ENCODE results near the gene GP2. TPM values are rescaled to one million over a fixed set of nuclear protein-coding genes. Genes with fewer than 3 reads are reported as not detected.

GP2 gene
- total RNA-seq: not detected in 2 replicates
- not detected in 2 replicates for polyA plus RNA-seq
- not detected in 2 replicates for polyA plus RNA-seq (2012)
- polyA minus RNA-seq (ENCODE audit: low replicate concordance): not detected in 2 replicates

DNA sequence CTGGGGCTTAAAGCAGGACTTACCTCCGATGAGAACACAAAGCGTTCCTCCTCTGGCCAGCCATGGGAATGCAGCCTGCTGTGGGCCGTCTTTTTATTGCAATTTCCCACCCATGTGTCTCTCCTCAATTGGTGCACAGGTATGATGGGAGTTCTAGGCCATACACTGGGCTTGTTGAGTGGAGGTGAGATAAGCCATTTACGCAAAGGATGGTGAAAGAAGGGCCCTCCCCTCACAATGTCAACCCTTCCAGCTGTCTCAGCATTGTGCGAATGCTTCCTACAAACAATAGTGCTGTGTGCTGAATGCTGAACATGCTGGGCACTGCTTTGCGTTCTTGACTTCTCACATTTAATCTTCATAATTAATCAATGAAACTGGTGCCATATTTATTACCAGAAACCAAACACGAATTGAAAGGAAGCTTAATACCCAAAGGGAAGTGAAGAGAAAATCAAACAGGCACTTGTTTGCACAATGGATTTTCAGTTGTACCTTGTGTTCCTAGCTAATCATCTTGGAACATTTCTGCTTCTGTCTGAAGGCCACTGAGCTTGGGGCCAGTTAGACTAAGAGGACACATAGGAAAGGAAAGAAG, at the start of gene GP2:
GP2 (minus strand) TSS at position 70 of the 598 bp plus-strand sequence. CDS start 1,082 bp downstream, outside the sequence.
- no peak within 1 kb of the TSS for H3K4me2 ChIP-seq (ENCODE audit: extremely low read depth, insufficient read depth, low read length)
- no peaks in the 10 kb centered on the region for H3K36me3 ChIP-seq (ENCODE audit: control insufficient read depth, insufficient read depth, low read length)
- H3K9ac ChIP-seq (ENCODE audit: insufficient read depth, low read length): no peak within 1 kb of the TSS
- TF ChIP-seq, protein P1, sequence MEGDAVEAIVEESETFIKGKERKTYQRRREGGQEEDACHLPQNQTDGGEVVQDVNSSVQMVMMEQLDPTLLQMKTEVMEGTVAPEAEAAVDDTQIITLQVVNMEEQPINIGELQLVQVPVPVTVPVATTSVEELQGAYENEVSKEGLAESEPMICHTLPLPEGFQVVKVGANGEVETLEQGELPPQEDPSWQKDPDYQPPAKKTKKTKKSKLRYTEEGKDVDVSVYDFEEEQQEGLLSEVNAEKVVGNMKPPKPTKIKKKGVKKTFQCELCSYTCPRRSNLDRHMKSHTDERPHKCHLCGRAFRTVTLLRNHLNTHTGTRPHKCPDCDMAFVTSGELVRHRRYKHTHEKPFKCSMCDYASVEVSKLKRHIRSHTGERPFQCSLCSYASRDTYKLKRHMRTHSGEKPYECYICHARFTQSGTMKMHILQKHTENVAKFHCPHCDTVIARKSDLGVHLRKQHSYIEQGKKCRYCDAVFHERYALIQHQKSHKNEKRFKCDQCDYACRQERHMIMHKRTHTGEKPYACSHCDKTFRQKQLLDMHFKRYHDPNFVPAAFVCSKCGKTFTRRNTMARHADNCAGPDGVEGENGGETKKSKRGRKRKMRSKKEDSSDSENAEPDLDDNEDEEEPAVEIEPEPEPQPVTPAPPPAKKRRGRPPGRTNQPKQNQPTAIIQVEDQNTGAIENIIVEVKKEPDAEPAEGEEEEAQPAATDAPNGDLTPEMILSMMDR (conservative IDR thresholded peaks at IDR 0.05 in 1 of 2, IDR thresholded peaks at IDR 0.05 in 1 of 2; ENCODE audit: low read depth in 1 of 2, low read length in 2 of 2): no peak
- TF ChIP-seq EZH2 (IDR thresholded peaks at IDR 0.05; ENCODE audit: low read length, missing control alignments): no peak
- H4K20me1 ChIP-seq (ENCODE audit: control insufficient read depth, extremely low read depth, insufficient read depth, low read length): no peaks in the 10 kb centered on the region
- H3K4me1 ChIP-seq (ENCODE audit: control insufficient read depth, extremely low read depth, insufficient read depth, low read length): no peaks in the 10 kb centered on the region
- no peak within 1 kb of the TSS for H3K4me3 ChIP-seq (replicated peaks in 1 of 4; ENCODE audit: control extremely low read depth in 1 of 4, insufficient read depth in 1 of 4, low read depth in 3 of 4, low read length in 4 of 4)
- DNase-seq (ENCODE audit: low read depth in 2 of 2): no peak
- no peak within 1 kb of the TSS for H3K27ac ChIP-seq (ENCODE audit: insufficient read depth, low read length)
- H3K9me3 ChIP-seq (ENCODE audit: control insufficient read depth, insufficient read depth, low read depth, low read length): no peaks in the 10 kb centered on the region
- H3K79me2 ChIP-seq (ENCODE audit: control insufficient read depth, insufficient read depth, low read length): no peaks in the 10 kb centered on the region
- H2AFZ ChIP-seq (ENCODE audit: low read length): no peak within 1 kb of the TSS
- no peaks in the 10 kb centered on the region for H3K27me3 ChIP-seq (ENCODE audit: control insufficient read depth, insufficient read depth, low read length)

GRCh38 chr16:20372701-20373100, 45.4 kb upstream of the GP2 start:
- Histone ChIP-seq H3K4me3 (replicated peaks in 1 of 4; ENCODE audit: control extremely low read depth in 1 of 4, insufficient read depth in 1 of 4, low read depth in 3 of 4, low read length in 4 of 4) (no peak overlapping the region), H3K9me3 (ENCODE audit: control insufficient read depth, insufficient read depth, low read depth, low read length) (no peaks in the 10 kb centered on the region), H3K4me1 (ENCODE audit: control insufficient read depth, extremely low read depth, insufficient read depth, low read length) (no peaks in the 10 kb centered on the region), H3K4me2 (ENCODE audit: extremely low read depth, insufficient read depth, low read length) (no peak overlapping the region), H3K9ac (ENCODE audit: insufficient read depth, low read length) (no peak overlapping the region), H4K20me1 (ENCODE audit: control insufficient read depth, extremely low read depth, insufficient read depth, low read length) (no peaks in the 10 kb centered on the region), H2AFZ (ENCODE audit: low read length) (no peak overlapping the region), H3K27me3 (ENCODE audit: control insufficient read depth, insufficient read depth, low read length) (no peaks in the 10 kb centered on the region), H3K79me2 (ENCODE audit: control insufficient read depth, insufficient read depth, low read length) (no peaks in the 10 kb centered on the region), H3K36me3 (ENCODE audit: control insufficient read depth, insufficient read depth, low read length) (no peaks in the 10 kb centered on the region), H3K27ac (ENCODE audit: insufficient read depth, low read length) (no peak overlapping the region)
- no peak for TF ChIP-seq EZH2 (IDR thresholded peaks at IDR 0.05; ENCODE audit: low read length, missing control alignments)
- no peak for DNase-seq (ENCODE audit: low read depth in 2 of 2)

GRCh38 chr16:20369452-20370054, 42.2 kb upstream of the GP2 start:
- H4K20me1 ChIP-seq (ENCODE audit: control insufficient read depth, extremely low read depth, insufficient read depth, low read length): no peaks in the 10 kb centered on the region
- H3K9me3 ChIP-seq (ENCODE audit: control insufficient read depth, insufficient read depth, low read depth, low read length): no peaks in the 10 kb centered on the region
- no peak overlapping the region for H3K9ac ChIP-seq (ENCODE audit: insufficient read depth, low read length)
- no peaks in the 10 kb centered on the region for H3K4me1 ChIP-seq (ENCODE audit: control insufficient read depth, extremely low read depth, insufficient read depth, low read length)
- no peak for TF ChIP-seq EZH2 (IDR thresholded peaks at IDR 0.05; ENCODE audit: low read length, missing control alignments)
- TF ChIP-seq, protein P1 (conservative IDR thresholded peaks at IDR 0.05 in 1 of 2, IDR thresholded peaks at IDR 0.05 in 1 of 2; ENCODE audit: low read depth in 1 of 2, low read length in 2 of 2): no peak
- H2AFZ ChIP-seq (ENCODE audit: low read length): no peak overlapping the region
- no peaks in the 10 kb centered on the region for H3K36me3 ChIP-seq (ENCODE audit: control insufficient read depth, insufficient read depth, low read length)
- no peak for DNase-seq (ENCODE audit: low read depth in 2 of 2)
- H3K4me3 ChIP-seq (replicated peaks in 1 of 4; ENCODE audit: control extremely low read depth in 1 of 4, insufficient read depth in 1 of 4, low read depth in 3 of 4, low read length in 4 of 4): no peak overlapping the region
- no peak overlapping the region for H3K27ac ChIP-seq (ENCODE audit: insufficient read depth, low read length)
- no peak overlapping the region for H3K4me2 ChIP-seq (ENCODE audit: extremely low read depth, insufficient read depth, low read length)
- no peaks in the 10 kb centered on the region for H3K27me3 ChIP-seq (ENCODE audit: control insufficient read depth, insufficient read depth, low read length)
- H3K79me2 ChIP-seq (ENCODE audit: control insufficient read depth, insufficient read depth, low read length): no peaks in the 10 kb centered on the region

Data from fibroblast of lung (primary cell).